SH-SY5Y (cell line): ENCODE data around the gene KIAA1217.

ENCODE experiments used
- GATA2 ChIP-seq: IDR thresholded peaks from 2 replicates; pipeline ENCODE4 v1.6.1; 2011; ENCODE audit warnings: mild to moderate bottlenecking, low read depth, low read length
- GATA3 ChIP-seq: IDR thresholded peaks from 2 replicates; pipeline ENCODE4 v1.6.1; 2011; ENCODE audit warnings: low read depth, mild to moderate bottlenecking, low read length, moderate library complexity

DNA sequence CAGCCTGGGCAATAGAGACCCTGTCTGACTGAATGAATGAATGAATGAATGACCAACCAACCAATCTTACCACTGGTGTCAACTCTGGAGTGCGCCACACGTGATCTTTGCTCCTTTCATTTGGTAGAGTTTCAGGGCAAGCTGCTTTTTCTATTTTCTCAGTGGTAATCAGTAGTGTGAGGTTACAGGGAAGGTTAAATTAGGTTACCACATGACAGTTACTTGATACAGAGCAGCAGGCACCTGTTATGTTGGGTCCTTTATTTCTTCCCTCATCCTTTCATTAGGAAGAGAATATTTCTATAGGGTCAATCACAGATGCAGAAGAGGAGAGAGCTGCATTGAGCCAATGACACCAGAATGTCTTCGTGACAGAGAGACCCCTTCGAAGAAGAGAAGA, 167.8 kb downstream of the KIAA1217 start:
- TF ChIP-seq GATA2 (no peak), GATA3 (no peak)
